ENCODE measurements around the gene BABAM2.

BABAM2 gene

DNA sequence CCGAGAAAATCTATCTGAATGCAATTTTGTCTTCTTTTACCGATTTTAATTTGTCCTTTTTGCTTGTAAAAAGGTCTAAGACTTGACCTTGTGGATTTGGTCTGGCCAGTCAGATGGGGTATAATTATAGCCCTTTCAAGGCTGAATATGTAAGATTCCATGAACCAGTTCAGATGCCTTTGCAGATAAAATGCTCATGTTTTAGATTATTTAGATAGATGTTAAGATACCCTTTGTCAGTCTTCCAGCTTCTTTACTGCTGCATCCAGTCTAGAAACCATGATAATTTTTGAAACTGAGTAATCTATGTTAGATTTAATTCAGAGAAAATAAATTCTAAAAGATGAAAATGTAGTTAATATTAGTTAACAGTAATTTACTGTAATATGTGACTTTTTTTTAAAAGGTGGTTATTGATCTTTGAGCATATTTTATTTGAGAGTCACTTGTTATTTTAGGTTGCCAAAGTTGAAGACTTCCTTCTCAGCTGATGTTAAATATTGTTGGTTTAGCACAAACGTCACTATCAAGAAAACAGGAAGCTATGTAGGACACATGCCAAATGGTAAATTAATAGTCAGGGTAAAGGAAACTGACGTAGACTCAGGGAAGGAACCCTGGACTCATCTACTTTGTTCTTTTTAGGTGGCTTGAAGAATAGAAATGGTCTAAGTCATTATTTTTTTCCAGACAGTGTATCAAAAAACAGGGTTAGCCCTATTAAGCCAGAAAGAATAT lies 29.8 kb downstream of the BABAM2 start:
- DNase-seq, result no peak
- TF ChIP-seq, protein P1, sequence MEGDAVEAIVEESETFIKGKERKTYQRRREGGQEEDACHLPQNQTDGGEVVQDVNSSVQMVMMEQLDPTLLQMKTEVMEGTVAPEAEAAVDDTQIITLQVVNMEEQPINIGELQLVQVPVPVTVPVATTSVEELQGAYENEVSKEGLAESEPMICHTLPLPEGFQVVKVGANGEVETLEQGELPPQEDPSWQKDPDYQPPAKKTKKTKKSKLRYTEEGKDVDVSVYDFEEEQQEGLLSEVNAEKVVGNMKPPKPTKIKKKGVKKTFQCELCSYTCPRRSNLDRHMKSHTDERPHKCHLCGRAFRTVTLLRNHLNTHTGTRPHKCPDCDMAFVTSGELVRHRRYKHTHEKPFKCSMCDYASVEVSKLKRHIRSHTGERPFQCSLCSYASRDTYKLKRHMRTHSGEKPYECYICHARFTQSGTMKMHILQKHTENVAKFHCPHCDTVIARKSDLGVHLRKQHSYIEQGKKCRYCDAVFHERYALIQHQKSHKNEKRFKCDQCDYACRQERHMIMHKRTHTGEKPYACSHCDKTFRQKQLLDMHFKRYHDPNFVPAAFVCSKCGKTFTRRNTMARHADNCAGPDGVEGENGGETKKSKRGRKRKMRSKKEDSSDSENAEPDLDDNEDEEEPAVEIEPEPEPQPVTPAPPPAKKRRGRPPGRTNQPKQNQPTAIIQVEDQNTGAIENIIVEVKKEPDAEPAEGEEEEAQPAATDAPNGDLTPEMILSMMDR (IDR thresholded peaks at IDR 0.05; ENCODE audit: low read depth, low read length), result no peak
- H3K36me3 ChIP-seq, result no peaks in the 10 kb centered on the region
- no peak overlapping the region for H3K27ac ChIP-seq
- no peaks in the 10 kb centered on the region for H3K27me3 ChIP-seq (ENCODE audit: insufficient read depth, low read depth, severe bottlenecking)
- no peaks in the 10 kb centered on the region for H3K9me3 ChIP-seq (ENCODE audit: severe bottlenecking)
- no peak overlapping the region for H3K4me3 ChIP-seq (ENCODE audit: low read depth, low read length)

DNA sequence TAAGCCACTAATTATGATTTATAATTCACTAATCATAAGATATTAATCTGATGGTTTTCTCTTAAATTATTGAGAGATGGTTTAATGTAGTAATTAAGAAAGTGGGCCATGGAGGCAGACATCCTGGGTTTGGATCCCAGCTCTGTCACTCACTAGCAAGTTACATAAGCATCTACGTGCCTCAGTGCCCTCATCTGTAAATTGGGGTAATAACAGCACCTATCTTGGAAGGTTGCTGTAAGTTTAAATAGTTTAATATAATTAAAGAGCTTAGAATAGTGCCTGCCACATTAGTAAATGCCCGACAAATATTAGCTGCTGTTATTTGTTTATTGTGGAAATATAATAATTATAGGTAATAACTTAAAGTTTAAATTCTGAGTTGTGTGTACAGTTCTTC lies 30.9 kb downstream of the BABAM2 start:
- Histone ChIP-seq H3K4me3 (ENCODE audit: low read depth, low read length) (no peak overlapping the region), H3K27me3 (ENCODE audit: insufficient read depth, low read depth, severe bottlenecking) (no peaks in the 10 kb centered on the region), H3K27ac (no peak overlapping the region), H3K36me3 (no peaks in the 10 kb centered on the region), H3K9me3 (ENCODE audit: severe bottlenecking) (no peaks in the 10 kb centered on the region)
- no peak for DNase-seq
- TF ChIP-seq, protein P1 (IDR thresholded peaks at IDR 0.05; ENCODE audit: low read depth, low read length), result no peak

DNA sequence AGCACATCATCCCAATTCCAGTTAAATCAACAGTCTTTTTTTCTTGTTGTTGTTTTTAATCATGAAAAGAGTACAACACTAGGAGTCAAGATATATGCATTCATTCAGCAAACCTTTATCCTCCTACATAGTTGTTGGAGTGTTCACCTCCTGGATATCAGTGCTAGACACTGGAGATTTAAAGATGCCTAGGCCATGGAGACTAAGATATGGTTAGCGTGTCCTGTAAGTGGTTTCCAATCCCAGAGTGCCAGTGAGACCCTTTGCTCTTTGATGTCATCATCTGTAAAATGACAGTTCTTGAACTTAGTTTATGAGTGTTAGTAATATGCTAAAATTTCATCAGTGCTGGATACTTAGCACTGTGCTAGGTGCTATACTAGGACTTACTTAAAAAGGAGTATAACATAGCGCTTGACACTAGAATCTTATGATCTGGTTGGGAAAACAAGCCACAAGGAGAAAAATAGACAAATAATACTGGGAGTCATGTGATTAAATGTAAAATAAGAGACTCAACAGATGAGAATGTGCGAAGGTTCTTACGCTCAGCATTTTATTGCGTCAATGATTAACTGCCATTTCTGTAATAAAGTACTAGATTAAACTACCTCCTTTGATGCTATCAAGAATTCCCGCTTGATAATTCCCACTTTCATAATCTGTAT lies 31.5 kb downstream of the BABAM2 start:
- Histone ChIP-seq H3K27ac (no peak overlapping the region), H3K36me3 (no peaks in the 10 kb centered on the region), H3K9me3 (ENCODE audit: severe bottlenecking) (no peaks in the 10 kb centered on the region), H3K4me3 (ENCODE audit: low read depth, low read length) (no peak overlapping the region), H3K27me3 (ENCODE audit: insufficient read depth, low read depth, severe bottlenecking) (no peaks in the 10 kb centered on the region)
- TF ChIP-seq, protein P1 (IDR thresholded peaks at IDR 0.05; ENCODE audit: low read depth, low read length), result no peak
- no peak for DNase-seq

DNA sequence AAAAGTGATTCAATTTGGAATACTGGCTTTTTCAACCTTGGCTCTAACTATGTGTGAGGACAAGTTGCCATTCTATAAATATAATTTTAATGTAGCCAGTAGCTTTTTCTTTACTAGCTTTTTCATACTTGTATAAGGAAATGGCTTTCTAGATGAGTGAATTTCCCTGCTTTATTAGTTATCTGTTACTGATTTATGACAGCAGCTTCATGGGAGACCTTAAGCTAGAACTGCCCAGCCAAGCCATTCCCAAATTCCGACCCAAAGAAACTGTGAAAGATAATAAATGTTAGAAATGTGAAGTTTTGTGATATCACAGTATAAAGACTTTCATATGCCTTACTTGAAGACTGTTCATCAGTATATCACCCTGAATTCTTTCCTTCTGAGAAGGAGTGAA lies 32.3 kb downstream of the BABAM2 start:
- no peaks in the 10 kb centered on the region for H3K27me3 ChIP-seq (ENCODE audit: insufficient read depth, low read depth, severe bottlenecking)
- no peak overlapping the region for H3K27ac ChIP-seq
- no peaks in the 10 kb centered on the region for H3K36me3 ChIP-seq
- TF ChIP-seq, protein P1 (IDR thresholded peaks at IDR 0.05; ENCODE audit: low read depth, low read length), result no peak
- DNase-seq, result no peak
- H3K4me3 ChIP-seq (ENCODE audit: low read depth, low read length), result no peak overlapping the region
- no peaks in the 10 kb centered on the region for H3K9me3 ChIP-seq (ENCODE audit: severe bottlenecking)

DNA sequence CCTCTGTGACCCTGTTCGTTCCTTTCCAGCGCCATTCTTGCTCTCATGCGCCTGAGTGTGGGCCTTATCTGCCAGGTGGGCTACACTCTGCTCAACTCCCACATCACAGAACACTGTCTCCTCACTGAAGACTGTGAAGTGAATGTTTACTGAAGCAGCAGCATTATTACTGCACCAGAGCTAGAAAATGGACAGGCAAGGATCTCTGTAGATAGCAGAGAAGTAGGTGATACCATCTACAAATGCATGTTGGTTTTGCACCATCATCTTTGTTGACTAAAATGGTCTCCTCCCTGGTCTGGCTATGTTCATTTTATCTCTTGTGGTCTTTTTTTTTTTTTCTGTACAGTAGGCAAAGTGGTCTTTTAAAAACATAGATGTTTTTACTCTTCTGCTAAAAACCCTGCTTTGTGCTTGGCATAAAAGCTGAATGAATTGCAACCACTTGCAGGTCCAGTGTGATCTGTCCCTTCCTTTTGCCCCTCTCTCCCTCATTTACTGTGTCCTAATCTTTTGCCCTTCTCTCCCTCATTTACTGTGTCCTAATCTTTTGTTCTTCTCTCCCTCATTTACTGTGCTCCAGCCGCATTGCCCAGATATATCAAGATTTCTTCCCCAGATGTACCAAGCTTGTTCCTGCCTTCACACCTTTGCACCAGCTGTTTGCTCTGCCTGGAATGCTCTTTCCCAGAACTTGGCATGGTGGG lies 35.4 kb downstream of the BABAM2 start:
- Histone ChIP-seq H3K36me3 (no peaks in the 10 kb centered on the region), H3K9me3 (ENCODE audit: severe bottlenecking) (no peaks in the 10 kb centered on the region), H3K27ac (no peak overlapping the region), H3K4me3 (ENCODE audit: low read depth, low read length) (no peak overlapping the region), H3K27me3 (ENCODE audit: insufficient read depth, low read depth, severe bottlenecking) (no peaks in the 10 kb centered on the region)
- TF ChIP-seq, protein P1 (IDR thresholded peaks at IDR 0.05; ENCODE audit: low read depth, low read length), result no peak
- no peak for DNase-seq

All from WERI-Rb-1 (cell line).